Kidney glomerular epithelial cell (primary cell): ENCODE data around the gene BCL6.
"Not testable (repeated sequence)": the region's sequence is repeated elsewhere in the genome, so short reads cannot be mapped to it uniquely, and the experiment has no call there.

Experiments used
- DNase-seq: peaks from one replicate; lab custom pipeline; 2025; lab: John Stamatoyannopoulos, UW

The BCL6 gene

DNA sequence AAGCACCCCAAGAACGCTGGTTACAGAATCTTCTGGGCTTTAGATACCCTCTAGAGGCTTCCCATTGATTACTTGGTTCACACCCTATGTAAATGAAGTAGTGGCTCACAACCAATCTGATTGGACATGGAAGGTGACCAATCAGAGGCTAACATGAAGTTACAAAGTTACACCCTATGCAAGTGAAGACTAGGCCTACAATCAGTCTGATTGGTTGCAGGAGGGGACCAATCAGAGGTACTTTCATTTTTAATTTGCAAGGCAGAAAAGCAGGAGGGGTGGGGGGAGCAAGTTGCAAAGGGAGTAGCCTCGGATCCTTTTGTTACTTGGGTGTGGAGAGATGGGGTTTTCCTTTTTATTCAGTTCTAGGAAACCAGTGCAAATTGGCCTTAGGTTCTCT lies 31.8 kb downstream of the BCL6 start:
- no peak for DNase-seq

DNA sequence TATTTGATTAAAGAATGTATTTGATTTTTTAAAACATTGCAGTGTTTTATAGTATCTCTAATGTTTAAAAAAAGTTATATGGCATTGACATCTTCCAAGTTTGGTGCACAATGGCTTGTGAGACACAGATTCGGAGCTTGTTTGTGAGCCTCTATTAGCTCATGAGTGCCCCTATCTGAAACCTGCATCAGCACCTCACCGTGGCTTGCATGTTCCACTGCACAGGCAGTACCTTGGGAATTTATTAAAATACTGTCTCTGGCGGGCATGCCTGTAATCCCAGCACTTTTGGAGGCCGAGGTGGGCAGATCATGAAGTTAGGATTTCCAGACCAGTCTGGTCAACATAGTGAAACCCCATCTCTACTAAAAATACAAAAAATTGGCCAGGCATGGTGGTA lies 36.1 kb downstream of the BCL6 start:
- no peak for DNase-seq

DNA sequence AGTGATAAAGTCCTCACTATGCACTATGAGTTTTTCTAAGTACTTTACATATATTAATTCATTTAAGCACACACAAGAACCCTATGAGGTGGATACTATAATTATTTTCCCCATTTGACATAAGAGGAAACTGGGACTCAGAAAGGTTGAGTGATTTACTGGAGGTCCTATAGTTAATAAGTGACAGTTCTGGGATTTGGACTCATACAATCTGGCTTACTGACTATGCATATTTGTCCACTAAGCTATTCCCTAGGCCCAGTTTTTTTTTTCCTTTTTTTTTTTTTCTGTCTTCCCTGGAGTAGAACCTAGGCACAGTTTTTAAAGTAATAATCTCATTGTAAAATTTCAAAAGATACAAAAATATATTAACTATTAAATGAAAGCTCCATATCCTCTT lies 36.6 kb downstream of the BCL6 start:
- no peak for DNase-seq

DNA sequence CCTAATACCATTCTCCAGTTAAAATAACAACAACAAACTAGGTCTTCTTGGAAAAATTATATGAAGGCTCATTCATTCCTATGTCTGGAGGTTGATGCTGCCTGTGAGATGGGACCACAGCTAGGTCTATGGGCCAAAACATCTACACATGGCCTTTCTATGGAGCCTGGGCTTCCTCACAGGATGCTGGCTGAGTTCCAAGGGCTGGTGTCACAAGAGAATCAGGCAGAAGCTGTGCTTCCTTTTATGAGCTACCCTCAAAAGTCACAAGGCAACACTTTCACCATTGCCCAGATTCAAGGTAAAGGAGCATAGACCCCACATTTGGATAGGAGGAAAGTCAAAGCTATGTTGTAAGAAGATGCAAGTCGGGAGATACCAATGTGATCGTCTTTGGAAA lies 38.3 kb downstream of the BCL6 start:
- no peak for DNase-seq

DNA sequence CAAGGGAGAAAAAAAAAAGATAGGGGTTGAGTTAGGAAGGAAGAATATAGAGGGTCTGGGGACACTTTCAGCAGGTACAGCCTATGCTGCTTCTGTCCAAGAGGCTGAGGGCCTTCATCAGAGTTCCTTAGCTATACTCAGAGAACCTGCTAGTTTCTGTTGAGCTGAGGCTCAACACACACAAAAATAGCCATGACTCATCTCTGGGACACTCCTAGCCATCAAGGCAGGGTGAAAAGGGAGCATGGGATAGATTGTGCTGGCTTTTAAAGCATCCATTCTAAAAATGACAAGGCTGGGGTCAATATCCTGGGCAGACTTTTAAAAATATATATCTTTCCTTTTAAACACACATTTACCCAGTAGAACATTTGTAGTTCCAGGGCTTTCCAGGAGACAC lies 40.1 kb downstream of the BCL6 start:
- DNase-seq = no peak

DNA sequence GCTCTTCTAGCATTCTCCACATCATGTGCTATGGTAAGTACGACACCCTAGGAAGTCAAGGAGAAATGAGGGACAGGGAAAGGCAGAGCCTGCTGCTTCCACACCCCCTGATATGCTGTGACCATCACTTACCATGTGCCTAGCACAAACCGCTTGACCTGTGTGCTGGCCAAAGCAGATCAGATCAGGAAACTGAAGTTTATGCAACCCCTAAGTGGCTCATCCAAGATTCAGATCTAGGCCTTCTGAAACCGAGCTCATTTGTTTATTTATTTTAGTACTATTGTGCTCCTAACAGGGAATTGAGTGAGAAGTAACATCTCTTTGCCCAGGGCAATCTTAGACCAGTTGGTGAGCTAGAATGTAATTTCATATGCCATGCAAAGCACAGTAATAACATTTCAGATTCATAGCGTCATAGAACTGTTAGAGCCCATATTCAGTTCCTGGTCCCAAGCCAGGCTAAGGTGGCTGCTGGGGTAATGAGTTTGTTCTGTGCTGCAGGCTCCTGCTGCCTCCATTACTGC lies 42.7 kb downstream of the BCL6 start, which contains the start of gene RTP2:
Gene RTP2, minus strand, starts transcription at position 51 of the 527 bp plus-strand sequence. CDS start 429 bp downstream, outside the sequence.
- no peak for DNase-seq

DNA sequence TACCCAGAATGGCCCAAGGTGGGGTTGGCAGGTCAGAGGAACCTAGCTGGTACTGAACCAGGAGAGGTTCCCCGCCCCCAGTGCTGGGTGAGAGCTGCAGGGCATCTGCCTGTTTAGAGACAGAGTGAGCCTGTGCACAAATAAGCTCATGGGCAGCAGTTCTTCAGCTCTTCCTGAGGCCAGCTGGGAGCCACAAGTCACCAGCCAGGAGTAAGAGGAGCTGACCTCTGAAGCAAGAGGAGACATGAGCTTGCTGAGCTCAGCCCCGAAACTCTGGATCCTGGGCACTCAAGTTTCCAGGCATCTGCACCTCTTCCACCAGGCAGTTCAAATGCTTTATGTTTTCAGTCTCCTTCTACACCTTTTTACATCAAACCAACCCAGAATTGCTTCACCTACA lies 45.0 kb downstream of the BCL6 start:
- DNase-seq = no peak

DNA sequence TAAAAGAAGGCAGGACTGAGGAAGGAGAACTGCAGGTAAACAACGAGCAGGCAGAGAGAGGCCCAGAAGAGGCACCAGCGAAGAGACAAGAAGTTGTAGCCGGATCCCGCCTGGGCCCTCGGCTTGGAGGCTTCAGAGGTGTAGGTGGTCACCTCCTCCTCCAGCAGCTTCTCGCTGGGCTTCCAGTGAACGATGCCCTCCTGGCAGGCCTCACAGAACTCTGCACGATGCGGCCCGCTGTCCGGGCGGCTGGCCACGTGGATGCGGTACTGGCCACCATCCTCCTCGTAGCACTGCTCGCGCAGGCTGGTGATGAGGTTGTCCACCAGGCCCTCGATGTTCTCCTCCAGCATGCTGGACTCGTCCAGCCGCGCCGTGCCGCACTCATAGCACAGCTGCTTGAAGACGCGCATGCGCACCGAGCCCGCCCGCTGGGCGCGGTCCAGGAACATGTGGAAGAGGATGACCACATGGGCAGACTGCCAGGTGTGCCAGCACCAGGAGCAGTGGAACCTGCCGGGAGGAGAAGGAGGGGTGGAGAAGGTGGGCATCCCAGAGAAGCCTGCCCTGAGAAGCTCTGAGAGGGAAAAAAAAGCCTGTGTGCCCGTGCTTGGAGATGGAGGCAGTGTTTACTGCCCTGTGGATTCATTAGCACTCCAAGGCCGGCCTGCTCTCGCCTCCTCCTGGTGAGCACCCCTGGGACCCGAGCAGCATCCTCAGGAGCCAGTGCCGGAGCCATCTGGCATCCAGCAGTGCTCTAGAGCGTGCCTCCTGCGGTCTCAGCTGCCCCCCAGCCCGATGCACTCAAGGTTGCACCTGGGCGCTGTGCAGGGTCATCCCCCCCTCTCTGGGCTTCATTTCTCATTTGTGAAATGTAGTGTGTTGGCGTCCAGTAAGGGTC lies 46.5 kb downstream of the BCL6 start:
- DNase-seq = no peak

DNA sequence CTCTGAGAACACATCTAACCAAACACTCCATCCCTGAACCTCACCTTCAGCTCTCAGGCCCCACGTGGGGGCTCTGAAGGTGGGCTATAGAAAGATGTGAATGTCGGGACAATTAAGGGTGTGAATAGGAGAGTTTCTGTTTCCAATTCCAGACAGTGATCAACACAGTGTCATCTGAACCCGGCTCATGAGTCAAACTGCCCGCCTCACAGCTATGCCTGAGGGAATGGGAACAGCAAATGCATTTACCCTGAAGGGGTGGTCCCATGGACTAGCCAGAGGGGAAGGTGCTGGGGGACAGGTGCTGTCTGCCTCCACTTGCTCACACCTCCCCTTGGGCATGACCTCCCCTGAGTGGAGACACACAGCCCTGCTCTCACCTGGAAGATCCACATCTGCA lies 49.2 kb downstream of the BCL6 start:
- DNase-seq = no peak

DNA sequence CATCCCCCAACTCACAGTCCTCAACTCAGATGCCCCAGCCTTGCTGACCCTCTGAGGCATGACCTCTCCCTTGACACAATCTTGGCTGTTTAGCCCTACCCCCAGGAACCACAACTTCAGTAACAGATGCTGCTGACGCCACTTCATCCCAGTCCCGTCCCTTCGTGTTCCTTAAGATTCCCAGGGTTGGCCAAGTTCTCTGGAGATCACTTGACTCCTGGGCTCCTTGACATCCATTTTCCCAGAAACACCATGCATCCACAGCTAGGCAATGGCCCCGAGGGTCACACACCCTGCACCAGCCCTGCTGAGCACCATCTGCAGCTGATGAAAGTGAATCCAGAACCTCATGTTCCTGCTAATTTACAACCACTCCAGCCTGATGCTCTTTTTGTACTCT lies 49.8 kb downstream of the BCL6 start:
- DNase-seq = no peak

DNA sequence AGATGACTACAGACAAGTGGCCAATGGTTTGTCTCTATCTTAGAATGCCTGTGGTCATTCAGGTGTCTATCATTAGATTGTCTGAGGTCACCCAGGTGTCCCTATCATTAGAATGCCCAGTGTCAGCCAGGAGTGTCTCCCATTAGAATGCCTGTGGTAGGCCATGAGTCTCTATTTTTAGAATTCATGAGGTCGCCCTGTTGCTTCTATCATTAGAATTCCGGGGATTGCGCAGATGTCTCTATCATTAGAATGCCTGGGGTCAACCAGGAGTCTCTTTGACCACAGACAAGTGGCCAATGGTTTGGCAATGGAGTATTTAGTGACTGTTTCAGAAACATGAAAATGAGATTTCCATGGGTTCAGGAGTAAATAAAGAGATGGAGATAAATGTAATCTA lies 50.5 kb downstream of the BCL6 start:
- no peak for DNase-seq

DNA sequence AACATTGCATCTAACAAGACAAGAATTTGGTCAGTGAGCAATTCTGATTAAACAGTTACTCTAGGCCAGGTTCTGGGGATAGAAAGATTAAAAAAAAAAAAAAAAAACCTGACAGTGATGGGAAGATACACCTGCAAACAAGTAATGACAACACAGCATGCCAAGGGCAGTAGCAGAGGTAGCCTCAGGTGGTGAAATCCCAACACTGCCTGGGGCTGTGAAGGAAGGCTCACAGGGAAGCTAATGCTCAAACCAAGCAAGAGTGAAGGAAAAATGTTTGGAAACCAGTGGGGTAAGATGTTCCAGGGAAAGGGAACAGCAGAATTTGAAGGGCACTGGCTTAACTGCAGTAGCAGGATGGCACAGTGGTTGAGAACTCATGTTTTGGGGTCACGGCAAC lies 51.8 kb downstream of the BCL6 start:
- no peak for DNase-seq

DNA sequence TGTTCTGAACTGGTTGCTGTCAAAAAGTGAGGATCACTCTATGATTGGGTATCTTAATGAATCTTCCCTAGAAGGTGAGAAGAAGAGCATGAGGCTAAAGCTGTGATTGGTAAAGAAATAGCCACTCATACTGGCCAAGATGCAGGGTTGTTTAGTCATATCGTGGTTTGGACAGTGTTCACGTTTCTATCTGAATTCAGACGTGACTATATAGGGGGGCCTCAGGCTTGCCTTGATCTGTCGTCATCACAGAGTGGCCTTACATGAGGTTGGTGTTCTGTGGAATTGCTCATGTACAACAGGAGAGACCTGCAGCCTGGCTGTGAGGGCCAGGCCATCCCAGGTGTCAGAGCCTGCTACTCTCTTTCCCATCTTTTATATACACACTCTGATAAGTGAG lies 55.3 kb downstream of the BCL6 start:
- DNase-seq = no peak

DNA sequence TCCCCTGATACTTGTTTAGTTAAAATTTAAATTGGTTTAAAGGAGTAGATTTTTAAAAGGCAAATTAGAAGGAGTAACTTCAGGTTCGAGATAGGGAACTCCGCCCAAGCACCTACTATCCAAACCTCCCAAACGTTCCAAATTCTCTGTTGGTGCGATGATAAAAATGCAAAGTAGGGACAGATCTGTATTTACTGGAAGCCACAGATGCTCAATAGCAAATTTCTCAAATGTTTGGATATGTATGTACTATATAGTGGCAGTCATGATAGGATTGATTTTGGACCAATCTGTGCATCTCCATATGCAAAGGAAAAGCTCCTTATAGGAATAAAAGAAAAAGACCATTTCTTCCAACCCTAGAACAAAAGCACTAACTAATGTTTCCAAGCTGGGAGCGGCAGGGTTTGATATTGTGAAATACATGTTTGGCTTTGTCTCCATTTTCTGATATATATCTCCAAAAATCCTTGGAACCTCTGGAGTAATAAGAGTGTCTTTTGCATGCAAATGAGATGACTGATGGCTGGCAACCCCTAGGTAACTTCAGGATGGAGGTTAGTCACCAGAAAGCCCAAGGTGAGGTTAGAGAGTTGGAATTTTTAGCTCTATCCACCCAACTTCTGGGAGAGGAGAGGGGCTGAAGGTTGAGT lies 58.5 kb downstream of the BCL6 start:
- no peak for DNase-seq

DNA sequence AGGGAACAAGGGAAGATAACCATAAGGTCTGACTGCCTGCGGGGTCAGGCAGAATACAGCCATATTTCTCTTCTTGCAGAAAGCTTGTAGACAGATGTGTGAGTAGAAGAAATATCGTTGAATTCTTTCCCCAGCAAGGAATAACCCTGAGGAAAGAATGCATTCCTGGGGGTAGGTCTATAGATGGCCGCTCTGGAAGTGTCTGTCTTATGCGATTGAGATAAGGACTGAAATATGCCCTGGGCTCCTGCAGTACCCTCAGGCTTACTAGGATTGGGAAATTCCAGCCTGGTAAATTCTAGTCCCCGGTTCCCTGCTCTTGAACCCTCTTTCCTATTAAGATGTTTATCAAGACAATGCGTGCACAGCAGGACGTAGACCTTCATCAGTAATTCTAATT lies 59.3 kb downstream of the BCL6 start:
- DNase-seq = no peak

DNA sequence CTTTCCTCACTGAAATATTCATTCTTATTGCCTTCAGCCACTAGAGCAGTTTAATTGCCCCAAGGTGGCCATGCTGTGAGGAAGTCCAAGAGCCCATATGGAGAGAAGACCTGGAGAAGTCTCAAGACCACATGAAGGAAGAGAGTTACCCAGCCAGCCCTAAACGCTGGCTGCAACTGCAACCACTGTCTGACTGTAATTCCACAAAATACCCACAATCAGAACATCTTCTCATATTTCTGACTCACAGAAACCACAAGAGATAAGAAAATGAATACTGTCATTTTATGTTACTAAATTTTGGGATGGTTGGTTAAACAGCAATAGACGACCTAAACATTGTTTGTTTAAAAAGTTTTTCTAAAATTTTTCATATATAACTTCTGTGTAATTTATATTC lies 60.4 kb downstream of the BCL6 start:
- DNase-seq = peak; percentile 29

DNA sequence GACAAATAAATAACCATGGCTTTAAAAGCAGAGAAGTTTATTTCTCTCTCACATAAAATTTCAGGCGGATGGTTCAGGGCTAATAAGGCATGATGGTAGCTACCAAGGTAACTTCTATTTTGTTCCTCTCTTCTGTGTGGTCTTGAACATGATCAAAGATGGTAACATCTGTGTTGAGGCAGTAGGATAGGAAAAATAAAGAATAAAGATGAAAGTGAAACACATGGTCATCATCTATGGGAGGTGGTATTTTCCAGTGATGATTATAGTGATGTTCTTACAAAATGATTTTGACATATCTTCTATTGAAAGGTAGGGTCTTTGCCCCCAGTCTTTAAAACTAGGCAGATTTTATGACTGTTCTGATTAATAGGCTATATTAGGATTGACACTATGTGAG lies 60.8 kb downstream of the BCL6 start:
- DNase-seq = no peak

DNA sequence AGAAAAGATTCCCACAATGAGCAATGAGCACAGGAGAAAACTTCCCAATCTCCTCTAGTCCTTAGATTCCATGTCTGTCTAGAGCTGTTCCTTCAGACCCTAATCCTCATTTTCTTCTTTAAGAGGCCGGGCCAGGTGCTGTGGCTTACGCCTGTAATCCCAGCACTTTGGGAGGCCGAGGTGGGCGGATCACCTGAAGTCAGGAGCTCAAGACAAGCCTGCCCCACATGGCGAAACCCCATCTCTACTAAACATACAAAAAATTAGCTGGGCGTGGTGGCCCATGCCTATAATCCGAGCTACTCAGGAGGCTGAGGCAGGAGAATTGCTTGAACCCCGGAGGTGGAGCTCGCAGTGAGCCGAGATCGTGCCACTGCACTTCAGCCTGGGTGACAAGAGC lies 63.5 kb downstream of the BCL6 start:
- DNase-seq = not testable (repeated sequence)

DNA sequence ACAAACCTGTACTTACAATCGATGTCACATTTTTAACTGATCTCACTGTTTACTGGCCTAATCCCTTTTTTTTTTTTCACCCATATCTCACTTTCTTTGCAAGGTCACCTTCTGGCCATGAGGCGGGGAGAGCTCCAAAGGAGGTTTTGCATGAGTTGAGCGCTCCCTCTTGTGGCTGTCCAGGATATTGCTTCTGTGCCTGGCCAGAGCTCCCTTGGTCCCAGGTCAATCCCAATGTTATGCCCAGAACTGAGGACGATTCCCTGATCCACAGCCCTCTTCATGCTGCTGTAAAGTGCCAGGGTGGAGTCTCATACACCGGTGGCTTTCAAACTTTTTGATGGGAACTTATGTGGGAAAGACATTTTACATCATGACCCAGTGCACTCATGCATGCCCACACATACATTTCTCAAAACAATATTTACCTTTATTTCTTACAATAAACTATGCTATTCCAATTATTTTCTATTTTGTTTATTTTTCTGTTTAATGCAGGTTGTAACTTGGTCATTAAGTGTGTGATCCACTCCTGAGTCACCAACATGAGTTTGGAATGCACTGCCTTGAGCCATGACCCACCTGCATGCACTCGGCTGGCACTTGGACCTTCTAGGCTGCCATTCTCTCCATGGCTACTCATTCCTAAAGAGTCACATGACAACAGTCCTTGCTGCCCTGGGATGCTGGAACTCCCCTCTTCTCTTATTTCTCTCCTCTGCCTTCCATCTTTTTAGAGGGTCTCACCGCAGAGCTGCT lies 65.5 kb downstream of the BCL6 start:
- peak; percentile 79 for DNase-seq

DNA sequence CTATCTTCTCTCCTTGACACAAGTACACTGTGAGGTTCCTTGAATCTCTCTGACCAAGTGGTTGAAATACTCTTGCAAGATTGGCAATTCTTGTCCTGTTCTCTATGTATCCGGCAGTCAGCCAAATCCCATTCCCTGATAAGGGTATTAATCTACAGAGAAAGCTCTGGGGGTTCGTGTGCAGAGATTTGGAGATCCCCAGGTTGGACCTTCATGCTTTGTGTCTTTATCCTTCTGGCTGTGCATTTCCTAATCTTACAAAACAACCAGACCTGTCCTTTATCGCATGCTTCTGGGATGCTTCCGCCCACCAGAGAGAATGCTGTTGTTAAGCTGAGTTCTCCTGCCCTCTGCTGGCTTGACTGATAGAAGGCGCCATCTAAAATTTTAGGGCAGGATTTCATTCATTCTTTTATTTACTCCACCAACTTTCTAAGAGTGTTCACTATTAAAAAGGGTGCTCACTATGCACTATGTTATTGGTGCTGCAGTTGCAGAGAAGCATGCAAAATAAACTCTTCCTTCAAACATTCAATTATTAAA lies 66.5 kb downstream of the BCL6 start:
- DNase-seq = peak; percentile 87

DNA sequence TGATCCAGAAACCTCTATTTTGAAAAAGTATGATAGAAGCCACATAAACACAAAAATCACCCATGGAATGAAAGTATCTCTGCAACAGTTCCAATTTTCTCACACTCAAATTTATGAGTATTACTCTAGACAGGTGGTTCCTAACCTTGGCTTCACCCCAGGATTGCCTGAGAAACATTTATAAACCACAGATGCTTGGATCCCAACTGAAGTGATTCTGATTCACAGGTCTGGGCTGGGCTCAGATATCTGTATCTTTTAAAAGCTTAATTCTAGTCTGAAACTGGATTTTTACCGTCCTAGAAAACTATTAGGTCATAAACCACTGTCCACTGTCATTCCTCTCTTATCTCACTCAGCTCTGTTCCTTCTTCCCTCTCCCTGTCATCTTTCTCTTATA lies 67.7 kb downstream of the BCL6 start:
- peak; percentile 26 for DNase-seq

DNA sequence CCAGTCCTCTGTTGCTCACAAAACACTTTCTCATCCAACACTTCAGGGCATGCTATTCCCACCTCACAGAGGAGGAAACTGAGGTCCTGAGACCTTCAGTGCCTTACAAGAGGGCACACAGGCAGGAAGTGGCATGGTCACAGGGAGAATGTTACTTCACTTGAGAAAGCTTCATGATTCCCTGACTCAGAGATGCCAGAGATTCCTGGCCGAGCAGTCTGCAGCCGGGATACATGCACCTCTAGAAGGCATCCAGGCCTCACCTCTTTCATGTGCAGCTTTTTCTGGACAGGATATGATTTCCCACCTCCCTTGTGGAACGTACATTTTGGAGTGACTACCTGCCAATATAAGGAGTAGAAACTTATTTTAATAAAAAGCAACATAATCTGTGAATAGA lies 72.3 kb downstream of the BCL6 start:
- DNase-seq = peak; percentile 32
